ENCODE results near the gene THRA. TPM values are rescaled to one million over a fixed set of nuclear protein-coding genes. Genes with fewer than 3 reads are reported as not detected.

THRA gene
- total and polyA plus RNA-seq, 2 of the 8 experiments (the other 6 are each of a cell fraction or from before 2014, with no cell fraction given): 6.4 to 10.2 TPM

DNA sequence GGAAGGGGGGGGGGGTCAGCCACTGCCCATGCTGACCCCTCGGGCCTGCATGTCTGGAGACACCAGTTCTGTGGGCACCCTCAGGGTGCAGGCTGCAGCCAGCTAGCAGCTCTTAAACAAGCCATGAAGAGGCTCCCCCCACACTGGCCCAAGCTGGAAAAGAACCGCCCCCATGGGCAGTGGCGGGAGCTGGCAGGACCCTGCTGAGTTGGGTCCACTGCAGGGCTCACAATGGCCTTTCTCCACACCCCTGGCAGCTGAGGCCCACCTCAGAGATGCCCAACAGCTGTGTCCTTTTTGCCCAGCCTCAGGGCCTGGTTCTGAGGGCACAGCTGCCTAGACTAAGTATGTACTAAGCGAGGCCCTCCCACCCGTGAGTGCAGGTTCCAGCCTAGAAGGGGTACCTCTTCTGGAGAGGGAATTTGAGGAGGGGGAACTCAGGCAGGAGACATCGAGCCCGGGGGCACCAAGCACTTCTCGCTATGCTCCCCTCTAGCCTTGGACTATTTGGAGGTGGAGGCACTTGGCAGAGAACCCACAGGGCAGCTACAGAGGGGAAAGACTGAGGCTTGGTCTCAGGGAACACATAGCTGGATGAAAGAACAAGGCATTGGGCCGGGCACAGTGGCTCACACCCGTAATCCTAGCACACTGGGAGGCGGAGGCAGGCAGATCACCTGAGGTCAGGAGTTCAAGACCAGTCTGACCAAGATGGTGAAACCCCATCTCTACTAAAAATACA, 3.2 kb downstream of the THRA start (continued):
- TF ChIP-seq RXRA (IDR thresholded peaks at IDR 0.05; ENCODE audit: insufficient read depth, low read depth, low read length): no peak

All from H1 (cell line).